GM12878 (cell line): ENCODE measurements around the gene LMBR1. TPM values are rescaled to one million over a fixed set of nuclear protein-coding genes. Genes with fewer than 3 reads are reported as not detected.

Experiments
- ATAC-seq: fragments of 200-7000 bp; cut with Tn5 transposase; 3 replicates; pipeline ENCODE4 v1.9.1; 2020; ENCODE audit warnings: mild to moderate bottlenecking, moderate library complexity
- BruUV-seq: library from RNA; stranded (reverse); fragments of 400-500 nt; replicated peaks from 2 replicates; lab custom pipeline; 2021; lab: Mats Ljungman, UMichigan
- CTCF ChIA-PET: fragments of 300-600 bp; sonication (Branson Sonifier 250); formaldehyde crosslinking; extraction: SDS; loops from one replicate; lab custom pipeline; 2021; ENCODE audit warnings: inconsistent platforms; lab: Yijun Ruan, JAX
- POLR2A ChIA-PET: fragments of 350-600 bp; formaldehyde crosslinking; extraction: SDS; loops from one replicate; lab custom pipeline; 2021; ENCODE audit warnings: inconsistent platforms; lab: Charles Lee
- RAD21 ChIA-PET: fragments of 300-600 bp; sonication (Branson Sonifier 250); formaldehyde crosslinking; loops from one replicate; lab custom pipeline; 2023; ENCODE audit warnings: antibody characterized with exemption; ENCODE audit not compliant: unreplicated experiment; lab: Charles Lee
- SMC1A ChIA-PET: fragments of 300-600 bp; sonication (Branson Sonifier 250); formaldehyde crosslinking; loops from one replicate; lab custom pipeline; 2023; ENCODE audit not compliant: unreplicated experiment, uncharacterized antibody; lab: Charles Lee
- DNase-seq: peaks from one replicate; pipeline ENCODE4 v3.0.0-alpha.2; 2011; ENCODE audit warnings: low read depth, low spot score
- FAIRE-seq: peaks from 3 replicates; lab custom pipeline; 2011; peaks lifted over from hg19 to GRCh38; lab: Jason Lieb, UNC
- H2AFZ ChIP-seq: 2 replicates; pipeline ENCODE4 v1.6.0; 2011; ENCODE audit warnings: low read depth, low read length, control low read depth; ENCODE audit not compliant: control insufficient read depth
- H3K27ac ChIP-seq: 2 replicates; pipeline ENCODE4 v1.5.1; 2011; ENCODE audit warnings: control low read depth; ENCODE audit not compliant: control insufficient read depth, insufficient read depth
- H3K27me3 ChIP-seq, 2 experiments: replicated peaks in 1 of 2; 2 replicates each; pipeline versions ENCODE4 v1.6.0 to v1.6.1; 2011; ENCODE audit warnings: low read length in 1 of 2; ENCODE audit not compliant: control insufficient read depth in 2 of 2, insufficient read depth in 2 of 2
- H3K36me3 ChIP-seq, 2 experiments: 2 replicates each; pipeline ENCODE4 v1.5.1; 2011; ENCODE audit warnings: low read length in 1 of 2; ENCODE audit not compliant: control insufficient read depth in 2 of 2, insufficient read depth in 2 of 2
- H3K4me1 ChIP-seq: 2 replicates; pipeline ENCODE4 v1.6.1; 2011; ENCODE audit warnings: mild to moderate bottlenecking, low read length, moderate library complexity, mixed read lengths; ENCODE audit not compliant: control insufficient read depth, insufficient read depth
- H3K4me2 ChIP-seq: 2 replicates; pipeline ENCODE4 v1.6.0; 2011; ENCODE audit warnings: control low read depth; ENCODE audit not compliant: control insufficient read depth, insufficient read depth
- H3K4me3 ChIP-seq: fragments of 200-600 bp; sonication (generic); 2 replicates; pipeline ENCODE4 v1.5.1; 2016
- H3K79me2 ChIP-seq: 2 replicates; pipeline ENCODE4 v1.6.0; 2011; ENCODE audit warnings: low read length; ENCODE audit not compliant: control insufficient read depth, insufficient read depth
- H3K9ac ChIP-seq: 2 replicates; pipeline ENCODE4 v1.8.0; 2011; ENCODE audit warnings: low read length, control low read depth, mixed read lengths; ENCODE audit not compliant: control insufficient read depth, insufficient read depth
- H3K9me3 ChIP-seq: replicated peaks from 3 replicates; pipeline ENCODE4 v1.5.1; 2011; ENCODE audit warnings: mild to moderate bottlenecking, low read length; ENCODE audit not compliant: control insufficient read depth, insufficient read depth
- H4K20me1 ChIP-seq: 2 replicates; pipeline ENCODE4 v1.6.0; 2011; ENCODE audit not compliant: control insufficient read depth, insufficient read depth
- BRCA1 ChIP-seq: IDR thresholded peaks from 2 replicates; pipeline ENCODE4 v1.6.1; 2011; ENCODE audit warnings: low read depth, low read length, improper control_type of control experiment
- SP1 ChIP-seq: IDR thresholded peaks from one replicate; pipeline ENCODE4 v1.6.1; 2011; ENCODE audit warnings: low read depth, low read length
- SRF ChIP-seq, 2 experiments: IDR thresholded peaks; 2 replicates each; pipeline ENCODE4 v1.6.1; 2011; ENCODE audit warnings: low read depth in 2 of 2, low read length in 2 of 2, mild to moderate bottlenecking in 1 of 2, moderate library complexity in 1 of 2
- TBL1XR1 ChIP-seq: IDR thresholded peaks from 2 replicates; pipeline ENCODE4 v1.6.1; 2012; ENCODE audit warnings: low read depth, low read length, improper control_type of control experiment
- ZNF24 ChIP-seq: fragments of 450-650 bp; IDR thresholded peaks from 2 replicates; pipeline ENCODE4 v1.6.1; 2017; ENCODE audit warnings: antibody characterized with exemption, mild to moderate bottlenecking
- WGBS: methylation state at CpG from one replicate; pipeline ENCODE4 v1.1.6; 2016; ENCODE audit warnings: low lambda C conversion rate; ENCODE audit not compliant: insufficient replicate concordance, insufficient coverage; ENCODE audit errors: missing lambda C conversion rate; 5-methylcytosine and 5-hydroxymethylcytosine counted together
- in situ Hi-C: fragments of 300-500 bp; cut with MboI; formaldehyde crosslinking; loops from 9 replicates; pipeline ENCODE4 v1.14.3; 2018; ENCODE audit warnings: mixed read lengths
- intact Hi-C: fragments of 100-400 bp; cut with micrococcal nuclease; formaldehyde crosslinking; loops from one replicate; pipeline ENCODE4 v1.14.2; 2022; ENCODE audit not compliant: unreplicated experiment
- polyA plus RNA-seq, 11 experiments: library from polyadenylated mRNA; depleted of rRNA in 4 of 11; unstranded in 6 of 11; stranded (reverse) in 5 of 11; fragments of >200 nt; fragmentation: Nextera tagmentation in 4 of 11; fragmentation: Illumina TruSeq in 1 of 11; extraction: Ambion mirVana in 4 of 11; extraction: Trizol in 1 of 11; gene quantifications; 1 replicate in 1 of 11; 2 replicates in 10 of 11; pipeline versions ENCODE4 v1.2.1 to v1.2.3, GENCODE V29; 2011 to 2016; ENCODE audit warnings: inconsistent platforms in 2 of 11, missing spikeins in 2 of 11, low read depth in 1 of 11
- total RNA-seq, 4 experiments: library from RNA; depleted of rRNA in 3 of 4; stranded (reverse); fragments of >200 nt in 3 of 4; fragmentation: Illumina TruSeq in 1 of 4; extraction: Trizol in 1 of 4; gene quantifications; 2 replicates each; pipeline versions ENCODE4 v1.2.1 to v1.2.3, GENCODE V29; 2013 to 2021
- TF ChIP-seq, protein P1 (sequence below): fragments of 450-650 bp; formaldehyde crosslinking; IDR thresholded peaks from 2 replicates; pipeline ENCODE4 v1.4.0; 2022; ENCODE audit warnings: mild to moderate bottlenecking, moderate library complexity

LMBR1 gene
- total and polyA plus RNA-seq, 10 of the 15 experiments (the other 5 are each of a cell fraction or from before 2014, with no cell fraction given), result 4.0 to 63.5 (median 28.8) TPM

DNA sequence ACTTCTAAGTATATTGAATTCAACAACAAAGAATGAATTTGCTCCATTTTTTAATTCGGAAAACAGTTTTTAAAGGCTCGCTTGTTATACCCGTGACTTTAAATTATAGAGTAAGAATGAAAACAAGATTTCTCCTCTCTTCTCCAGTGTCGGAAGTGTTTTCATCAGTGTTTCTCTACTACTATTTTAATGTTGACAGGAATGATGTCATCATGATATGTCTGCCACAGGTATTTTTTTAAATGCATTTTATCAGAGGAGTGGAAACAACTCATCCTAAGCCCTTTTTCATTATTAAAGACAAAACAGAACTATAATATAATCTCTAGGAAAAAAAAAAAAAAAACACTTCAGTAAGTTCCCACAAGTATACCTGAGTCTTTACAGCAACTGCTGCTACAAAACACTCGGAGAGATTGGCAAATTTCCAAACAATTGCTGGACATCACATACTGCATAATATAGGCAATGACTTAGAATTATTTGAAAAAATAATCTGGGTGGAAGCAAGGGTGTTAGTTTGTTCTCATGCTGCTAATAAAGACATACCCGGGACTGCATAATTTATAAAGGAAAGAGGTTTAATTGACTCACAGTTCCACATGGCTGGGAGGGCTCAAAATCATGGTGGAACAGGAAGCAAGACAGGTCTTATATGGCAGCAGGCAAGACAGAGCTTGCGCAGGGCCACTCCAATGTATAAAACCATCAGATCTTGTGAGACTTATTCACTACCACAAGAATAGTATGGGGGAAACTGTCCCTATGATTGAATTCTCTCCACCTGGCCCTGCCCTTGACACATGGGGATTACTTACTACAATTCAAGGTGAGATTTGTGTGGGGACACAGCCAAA, 257.2 kb downstream of the LMBR1 start:
- no peak overlapping the region for H2AFZ ChIP-seq
- RAD21 ChIA-PET, result no interaction called here
- no peaks in the 10 kb centered on the region for H3K9me3 ChIP-seq
- ATAC-seq, result no peak
- DNase-seq, result no peak
- intact Hi-C loops, result no loop called here
- TF ChIP-seq SP1, result no peak
- no peak for TF ChIP-seq TBL1XR1
- TF ChIP-seq SRF (IDR thresholded peaks at IDR 0.05; ENCODE audit: low read depth in 2 of 2, low read length in 2 of 2), result no peak
- TF ChIP-seq, protein P1, sequence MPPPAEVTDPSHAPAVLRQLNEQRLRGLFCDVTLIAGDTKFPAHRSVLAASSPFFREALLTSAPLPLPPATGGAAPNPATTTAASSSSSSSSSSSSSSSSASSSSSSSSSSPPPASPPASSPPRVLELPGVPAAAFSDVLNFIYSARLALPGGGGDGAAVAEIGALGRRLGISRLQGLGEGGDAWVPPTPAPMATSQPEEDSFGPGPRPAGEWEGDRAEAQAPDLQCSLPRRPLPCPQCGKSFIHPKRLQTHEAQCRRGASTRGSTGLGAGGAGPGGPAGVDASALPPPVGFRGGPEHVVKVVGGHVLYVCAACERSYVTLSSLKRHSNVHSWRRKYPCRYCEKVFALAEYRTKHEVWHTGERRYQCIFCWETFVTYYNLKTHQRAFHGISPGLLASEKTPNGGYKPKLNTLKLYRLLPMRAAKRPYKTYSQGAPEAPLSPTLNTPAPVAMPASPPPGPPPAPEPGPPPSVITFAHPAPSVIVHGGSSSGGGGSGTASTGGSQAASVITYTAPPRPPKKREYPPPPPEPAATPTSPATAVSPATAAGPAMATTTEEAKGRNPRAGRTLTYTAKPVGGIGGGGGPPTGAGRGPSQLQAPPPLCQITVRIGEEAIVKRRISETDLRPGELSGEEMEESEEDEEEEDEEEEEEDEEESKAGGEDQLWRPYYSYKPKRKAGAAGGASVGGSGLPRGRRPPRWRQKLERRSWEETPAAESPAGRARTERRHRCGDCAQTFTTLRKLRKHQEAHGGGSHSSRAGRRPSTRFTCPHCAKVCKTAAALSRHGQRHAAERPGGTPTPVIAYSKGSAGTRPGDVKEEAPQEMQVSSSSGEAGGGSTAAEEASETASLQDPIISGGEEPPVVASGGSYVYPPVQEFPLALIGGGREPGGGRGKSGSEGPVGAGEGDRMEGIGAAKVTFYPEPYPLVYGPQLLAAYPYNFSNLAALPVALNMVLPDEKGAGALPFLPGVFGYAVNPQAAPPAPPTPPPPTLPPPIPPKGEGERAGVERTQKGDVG (CRISPR knock-in tag), result no peak
- no peak for TF ChIP-seq BRCA1
- TF ChIP-seq ZNF24, result no peak
- WGBS, result 96% methylated on average over 7 of the region's 7 CpGs
- SMC1A ChIA-PET, result interaction anchor here (1.1 kb wide), 1 partner anchor 11 kb away, joined by 3 read pairs; no protein-coding TSS in a partner anchor
- H3K4me1 ChIP-seq, result peaks cover 7% of the 10 kb centered on the region
- BruUV-seq, result no TSS peak
- no peak overlapping the region for H3K27ac ChIP-seq
- H3K4me2 ChIP-seq, result no peak overlapping the region
- H4K20me1 ChIP-seq, result no peaks in the 10 kb centered on the region
- H3K4me3 ChIP-seq, result no peak overlapping the region
- peaks cover 15% of the 10 kb centered on the region for H3K79me2 ChIP-seq
- no peak overlapping the region for H3K9ac ChIP-seq
- POLR2A ChIA-PET, result no interaction called here
- no peak for FAIRE-seq
- no peaks in the 10 kb centered on the region for H3K36me3 ChIP-seq
- CTCF ChIA-PET, result interaction anchor here (0.6 kb wide), 1 partner anchor 879 kb away, joined by 3 read pairs; no protein-coding TSS in a partner anchor
- H3K27me3 ChIP-seq, result no peaks in the 10 kb centered on the region
- in situ Hi-C loops, result no loop called here
